HepG2 (cell line): ENCODE data around the gene JSRP1. TPM values are rescaled to one million over a fixed set of nuclear protein-coding genes. Genes with fewer than 3 reads are reported as not detected.

Source experiments
- ATF1 ChIP-seq: IDR thresholded peaks from 2 replicates; pipeline ENCODE4 v1.6.1; 2016; ENCODE audit warnings: mild to moderate bottlenecking, control low read depth
- FOXK2 ChIP-seq: fragments of 450-650 bp; IDR thresholded peaks from 2 replicates; pipeline ENCODE4 v1.6.1; 2016
- FOXP4 ChIP-seq: sonication (generic); formaldehyde crosslinking; IDR thresholded peaks from 2 replicates; pipeline ENCODE4 v1.4.0; 2020; ENCODE audit warnings: missing genetic modification reagents
- IKZF1 ChIP-seq: fragments of 450-650 bp; IDR thresholded peaks from 2 replicates; pipeline ENCODE4 v1.7.1; 2016
- IRX3 ChIP-seq: sonication (generic); formaldehyde crosslinking; IDR thresholded peaks from 2 replicates; pipeline ENCODE4 v1.8.1; 2023; ENCODE audit warnings: mild to moderate bottlenecking, low read depth, missing genetic modification reagents, borderline replicate concordance
- MED8 ChIP-seq: sonication (generic); formaldehyde crosslinking; IDR thresholded peaks from 2 replicates; pipeline ENCODE4 v1.8.1; 2023; ENCODE audit warnings: mild to moderate bottlenecking, missing genetic modification reagents; ENCODE audit not compliant: insufficient replicate concordance
- MEF2D ChIP-seq: sonication (generic); formaldehyde crosslinking; IDR thresholded peaks from 2 replicates; pipeline ENCODE4 v1.5.1; 2020; ENCODE audit warnings: mild to moderate bottlenecking, missing genetic modification reagents
- MIER3 ChIP-seq: IDR thresholded peaks from 2 replicates; pipeline ENCODE4 v1.6.1; 2016; ENCODE audit warnings: missing compliant biosample characterization, borderline replicate concordance
- MIXL1 ChIP-seq: IDR thresholded peaks from 2 replicates; pipeline ENCODE4 v1.6.1; 2016
- NFRKB ChIP-seq: fragments of 450-650 bp; IDR thresholded peaks from 2 replicates; pipeline ENCODE4 v1.6.1; 2017
- RBAK ChIP-seq: sonication (generic); formaldehyde crosslinking; IDR thresholded peaks from 2 replicates; pipeline ENCODE4 v1.5.1; 2020; ENCODE audit warnings: mild to moderate bottlenecking, missing genetic modification reagents
- SP140L ChIP-seq: sonication (generic); formaldehyde crosslinking; IDR thresholded peaks from 2 replicates; pipeline ENCODE4 v1.4.0; 2020; ENCODE audit warnings: missing genetic modification reagents, borderline replicate concordance
- SRSF9 ChIP-seq: fragments of 200-400 bp; formaldehyde crosslinking; IDR thresholded peaks from 2 replicates; pipeline ENCODE4 v1.6.1; 2018; ENCODE audit warnings: borderline replicate concordance, mild to moderate bottlenecking, low read depth, low read length; ENCODE audit not compliant: insufficient read depth, poor library complexity, severe bottlenecking
- ZNF12 ChIP-seq: sonication (generic); formaldehyde crosslinking; IDR thresholded peaks from 2 replicates; pipeline ENCODE4 v1.5.0; 2020; ENCODE audit warnings: missing genetic modification reagents
- ZNF331 ChIP-seq: sonication (generic); formaldehyde crosslinking; IDR thresholded peaks from 2 replicates; pipeline ENCODE4 v1.4.0; 2020; ENCODE audit warnings: missing genetic modification reagents
- ZNF674 ChIP-seq: sonication (generic); formaldehyde crosslinking; IDR thresholded peaks from 2 replicates; pipeline ENCODE4 v1.5.0; 2020; ENCODE audit warnings: low read depth, mild to moderate bottlenecking, missing genetic modification reagents
- polyA plus RNA-seq, 8 experiments: library from polyadenylated mRNA; depleted of rRNA in 3 of 8; stranded (reverse) in 7 of 8; unstranded in 1 of 8; fragments of >200 nt; fragmentation: Illumina TruSeq in 4 of 8; extraction: Trizol in 4 of 8; gene quantifications; 2 replicates each; pipeline versions ENCODE4 v1.2.1 to v1.2.3, GENCODE V29; 2011 to 2016; ENCODE audit warnings: low read depth in 4 of 8, missing spikeins in 1 of 8, mixed read lengths in 1 of 8; ENCODE audit not compliant: insufficient read depth in 1 of 8
- total RNA-seq, 5 experiments: library from RNA; depleted of rRNA; stranded (reverse); fragments of >200 nt; fragmentation: Illumina TruSeq; extraction: Trizol; gene quantifications; 2 replicates each; pipeline ENCODE4 v1.2.3, GENCODE V29; 2016; ENCODE audit warnings: low read depth in 1 of 5
- TF ChIP-seq, protein P1 (sequence below): IDR thresholded peaks from 2 replicates; pipeline ENCODE4 v1.6.1; 2016; ENCODE audit warnings: mild to moderate bottlenecking, missing biosample characterization, missing genetic modification reagents
- TF ChIP-seq, protein P2 (sequence below): sonication (generic); formaldehyde crosslinking; IDR thresholded peaks from 2 replicates; pipeline ENCODE4 v1.4.0; 2020; ENCODE audit warnings: missing genetic modification reagents, borderline replicate concordance
- TF ChIP-seq, protein P3 (sequence below): sonication (generic); formaldehyde crosslinking; conservative IDR thresholded peaks from 2 replicates; pipeline ENCODE4 v1.4.0; 2020; ENCODE audit warnings: mild to moderate bottlenecking, missing genetic modification reagents, moderate library complexity

JSRP1 gene
- total and polyA plus RNA-seq, 2 of the 13 experiments (the other 11 are each of a cell fraction or from before 2014, with no cell fraction given): 0.16 to 0.38 TPM

GRCh38 chr19:2253106-2254063 lies 2.8 kb downstream of the JSRP1 start (continued):
- TF ChIP-seq MED8 (CRISPR knock-in tag): peak; percentile 45
- TF ChIP-seq ZNF12 (CRISPR knock-in tag): no peak
- no peak for TF ChIP-seq SP140L (CRISPR knock-in tag)
- no peak for TF ChIP-seq ZNF674 (CRISPR knock-in tag)
- peak; percentile 18; the same call in 1 of the 2 replicates for TF ChIP-seq ZNF331 (CRISPR knock-in tag)
- TF ChIP-seq MEF2D: no peak
- TF ChIP-seq RBAK (CRISPR knock-in tag): no peak
- no peak for TF ChIP-seq FOXK2
- TF ChIP-seq ATF1 (CRISPR knock-in tag): no peak
- TF ChIP-seq, protein P1, sequence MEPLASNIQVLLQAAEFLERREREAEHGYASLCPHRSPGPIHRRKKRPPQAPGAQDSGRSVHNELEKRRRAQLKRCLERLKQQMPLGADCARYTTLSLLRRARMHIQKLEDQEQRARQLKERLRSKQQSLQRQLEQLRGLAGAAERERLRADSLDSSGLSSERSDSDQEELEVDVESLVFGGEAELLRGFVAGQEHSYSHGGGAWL (CRISPR knock-in tag): no peak; the same call in 1 of the 2 replicates
- TF ChIP-seq, protein P2, sequence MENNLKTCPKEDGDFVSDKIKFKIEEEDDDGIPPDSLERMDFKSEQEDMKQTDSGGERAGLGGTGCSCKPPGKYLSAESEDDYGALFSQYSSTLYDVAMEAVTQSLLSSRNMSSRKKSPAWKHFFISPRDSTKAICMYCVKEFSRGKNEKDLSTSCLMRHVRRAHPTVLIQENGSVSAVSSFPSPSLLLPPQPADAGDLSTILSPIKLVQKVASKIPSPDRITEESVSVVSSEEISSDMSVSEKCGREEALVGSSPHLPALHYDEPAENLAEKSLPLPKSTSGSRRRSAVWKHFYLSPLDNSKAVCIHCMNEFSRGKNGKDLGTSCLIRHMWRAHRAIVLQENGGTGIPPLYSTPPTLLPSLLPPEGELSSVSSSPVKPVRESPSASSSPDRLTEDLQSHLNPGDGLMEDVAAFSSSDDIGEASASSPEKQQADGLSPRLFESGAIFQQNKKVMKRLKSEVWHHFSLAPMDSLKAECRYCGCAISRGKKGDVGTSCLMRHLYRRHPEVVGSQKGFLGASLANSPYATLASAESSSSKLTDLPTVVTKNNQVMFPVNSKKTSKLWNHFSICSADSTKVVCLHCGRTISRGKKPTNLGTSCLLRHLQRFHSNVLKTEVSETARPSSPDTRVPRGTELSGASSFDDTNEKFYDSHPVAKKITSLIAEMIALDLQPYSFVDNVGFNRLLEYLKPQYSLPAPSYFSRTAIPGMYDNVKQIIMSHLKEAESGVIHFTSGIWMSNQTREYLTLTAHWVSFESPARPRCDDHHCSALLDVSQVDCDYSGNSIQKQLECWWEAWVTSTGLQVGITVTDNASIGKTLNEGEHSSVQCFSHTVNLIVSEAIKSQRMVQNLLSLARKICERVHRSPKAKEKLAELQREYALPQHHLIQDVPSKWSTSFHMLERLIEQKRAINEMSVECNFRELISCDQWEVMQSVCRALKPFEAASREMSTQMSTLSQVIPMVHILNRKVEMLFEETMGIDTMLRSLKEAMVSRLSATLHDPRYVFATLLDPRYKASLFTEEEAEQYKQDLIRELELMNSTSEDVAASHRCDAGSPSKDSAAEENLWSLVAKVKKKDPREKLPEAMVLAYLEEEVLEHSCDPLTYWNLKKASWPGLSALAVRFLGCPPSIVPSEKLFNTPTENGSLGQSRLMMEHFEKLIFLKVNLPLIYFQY (CRISPR knock-in tag): 0 out of 2 replicates have a peak, but pooled peaks have one; percentile 26
- peak; percentile 55; the same call in 1 of the 2 replicates for TF ChIP-seq MIXL1
- no peak for TF ChIP-seq NFRKB
- TF ChIP-seq MIER3: no peak
- TF ChIP-seq FOXP4 (CRISPR knock-in tag): peak; percentile 12; the same call in 1 of the 2 replicates
- no peak for TF ChIP-seq IKZF1
- no peak for TF ChIP-seq SRSF9
- TF ChIP-seq IRX3 (CRISPR knock-in tag): no peak
- TF ChIP-seq, protein P3, sequence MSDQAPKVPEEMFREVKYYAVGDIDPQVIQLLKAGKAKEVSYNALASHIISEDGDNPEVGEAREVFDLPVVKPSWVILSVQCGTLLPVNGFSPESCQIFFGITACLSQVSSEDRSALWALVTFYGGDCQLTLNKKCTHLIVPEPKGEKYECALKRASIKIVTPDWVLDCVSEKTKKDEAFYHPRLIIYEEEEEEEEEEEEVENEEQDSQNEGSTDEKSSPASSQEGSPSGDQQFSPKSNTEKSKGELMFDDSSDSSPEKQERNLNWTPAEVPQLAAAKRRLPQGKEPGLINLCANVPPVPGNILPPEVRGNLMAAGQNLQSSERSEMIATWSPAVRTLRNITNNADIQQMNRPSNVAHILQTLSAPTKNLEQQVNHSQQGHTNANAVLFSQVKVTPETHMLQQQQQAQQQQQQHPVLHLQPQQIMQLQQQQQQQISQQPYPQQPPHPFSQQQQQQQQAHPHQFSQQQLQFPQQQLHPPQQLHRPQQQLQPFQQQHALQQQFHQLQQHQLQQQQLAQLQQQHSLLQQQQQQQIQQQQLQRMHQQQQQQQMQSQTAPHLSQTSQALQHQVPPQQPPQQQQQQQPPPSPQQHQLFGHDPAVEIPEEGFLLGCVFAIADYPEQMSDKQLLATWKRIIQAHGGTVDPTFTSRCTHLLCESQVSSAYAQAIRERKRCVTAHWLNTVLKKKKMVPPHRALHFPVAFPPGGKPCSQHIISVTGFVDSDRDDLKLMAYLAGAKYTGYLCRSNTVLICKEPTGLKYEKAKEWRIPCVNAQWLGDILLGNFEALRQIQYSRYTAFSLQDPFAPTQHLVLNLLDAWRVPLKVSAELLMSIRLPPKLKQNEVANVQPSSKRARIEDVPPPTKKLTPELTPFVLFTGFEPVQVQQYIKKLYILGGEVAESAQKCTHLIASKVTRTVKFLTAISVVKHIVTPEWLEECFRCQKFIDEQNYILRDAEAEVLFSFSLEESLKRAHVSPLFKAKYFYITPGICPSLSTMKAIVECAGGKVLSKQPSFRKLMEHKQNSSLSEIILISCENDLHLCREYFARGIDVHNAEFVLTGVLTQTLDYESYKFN: no peak; the same call in 1 of the 2 replicates
